ENCODE data around the gene CMSS1.

The CMSS1 gene

GRCh38 chr3:99842826-99843589 is 25.3 kb downstream of the CMSS1 start:
- H3K4me3 ChIP-seq (ENCODE audit: low read length) = no peak overlapping the region
- TF ChIP-seq, protein P1, sequence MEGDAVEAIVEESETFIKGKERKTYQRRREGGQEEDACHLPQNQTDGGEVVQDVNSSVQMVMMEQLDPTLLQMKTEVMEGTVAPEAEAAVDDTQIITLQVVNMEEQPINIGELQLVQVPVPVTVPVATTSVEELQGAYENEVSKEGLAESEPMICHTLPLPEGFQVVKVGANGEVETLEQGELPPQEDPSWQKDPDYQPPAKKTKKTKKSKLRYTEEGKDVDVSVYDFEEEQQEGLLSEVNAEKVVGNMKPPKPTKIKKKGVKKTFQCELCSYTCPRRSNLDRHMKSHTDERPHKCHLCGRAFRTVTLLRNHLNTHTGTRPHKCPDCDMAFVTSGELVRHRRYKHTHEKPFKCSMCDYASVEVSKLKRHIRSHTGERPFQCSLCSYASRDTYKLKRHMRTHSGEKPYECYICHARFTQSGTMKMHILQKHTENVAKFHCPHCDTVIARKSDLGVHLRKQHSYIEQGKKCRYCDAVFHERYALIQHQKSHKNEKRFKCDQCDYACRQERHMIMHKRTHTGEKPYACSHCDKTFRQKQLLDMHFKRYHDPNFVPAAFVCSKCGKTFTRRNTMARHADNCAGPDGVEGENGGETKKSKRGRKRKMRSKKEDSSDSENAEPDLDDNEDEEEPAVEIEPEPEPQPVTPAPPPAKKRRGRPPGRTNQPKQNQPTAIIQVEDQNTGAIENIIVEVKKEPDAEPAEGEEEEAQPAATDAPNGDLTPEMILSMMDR (conservative IDR thresholded peaks at IDR 0.05; ENCODE audit: low read depth, low read length) = peak; percentile 71
- no peak for DNase-seq (ENCODE audit: low read depth)

DNA sequence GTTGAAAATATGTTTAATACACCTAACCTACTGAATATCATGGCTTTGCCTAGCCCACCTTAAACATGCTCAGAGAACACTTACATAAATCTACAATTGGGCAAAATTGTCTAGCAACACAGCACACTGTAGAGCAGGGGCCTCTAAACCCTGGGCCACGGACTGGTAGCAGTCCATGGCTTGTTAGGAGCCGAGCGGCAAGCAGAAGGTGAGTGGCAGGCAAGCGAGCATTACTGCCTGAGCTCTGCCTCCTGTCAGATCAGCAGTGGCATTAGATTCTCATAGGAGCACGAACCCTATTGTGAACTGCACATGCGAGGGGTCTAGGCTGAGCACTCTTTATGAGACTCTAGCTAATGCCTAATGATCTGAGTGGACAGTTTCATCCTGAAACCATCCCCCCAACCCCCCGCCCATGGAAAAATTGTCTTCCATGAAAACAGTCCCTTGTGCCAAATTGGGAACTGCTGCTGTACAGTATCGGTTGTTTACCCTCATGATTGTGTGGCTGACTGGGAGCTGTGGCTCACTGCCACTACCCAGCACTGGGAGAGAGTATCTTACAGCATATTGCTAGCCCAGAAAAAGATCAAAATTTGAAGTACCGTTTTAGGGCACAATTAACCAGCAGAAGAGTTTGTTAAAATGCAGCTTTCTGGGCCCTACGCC is 26.1 kb downstream of the CMSS1 start:
- TF ChIP-seq, protein P1 (conservative IDR thresholded peaks at IDR 0.05; ENCODE audit: low read depth, low read length) = no peak
- H3K4me3 ChIP-seq (ENCODE audit: low read length) = no peak overlapping the region
- no peak for DNase-seq (ENCODE audit: low read depth)

- TF ChIP-seq, protein P1 (conservative IDR thresholded peaks at IDR 0.05; ENCODE audit: low read depth, low read length) = no peak
- no peak for DNase-seq (ENCODE audit: low read depth)
- no peak overlapping the region for H3K4me3 ChIP-seq (ENCODE audit: low read length)
Observed at GRCh38 chr3:99845331-99845730, 27.7 kb downstream of the CMSS1 start.

- no peak for DNase-seq (ENCODE audit: low read depth)
Observed at GRCh38 chr3:99845999-99846398, 28.3 kb downstream of the CMSS1 start.

DNA sequence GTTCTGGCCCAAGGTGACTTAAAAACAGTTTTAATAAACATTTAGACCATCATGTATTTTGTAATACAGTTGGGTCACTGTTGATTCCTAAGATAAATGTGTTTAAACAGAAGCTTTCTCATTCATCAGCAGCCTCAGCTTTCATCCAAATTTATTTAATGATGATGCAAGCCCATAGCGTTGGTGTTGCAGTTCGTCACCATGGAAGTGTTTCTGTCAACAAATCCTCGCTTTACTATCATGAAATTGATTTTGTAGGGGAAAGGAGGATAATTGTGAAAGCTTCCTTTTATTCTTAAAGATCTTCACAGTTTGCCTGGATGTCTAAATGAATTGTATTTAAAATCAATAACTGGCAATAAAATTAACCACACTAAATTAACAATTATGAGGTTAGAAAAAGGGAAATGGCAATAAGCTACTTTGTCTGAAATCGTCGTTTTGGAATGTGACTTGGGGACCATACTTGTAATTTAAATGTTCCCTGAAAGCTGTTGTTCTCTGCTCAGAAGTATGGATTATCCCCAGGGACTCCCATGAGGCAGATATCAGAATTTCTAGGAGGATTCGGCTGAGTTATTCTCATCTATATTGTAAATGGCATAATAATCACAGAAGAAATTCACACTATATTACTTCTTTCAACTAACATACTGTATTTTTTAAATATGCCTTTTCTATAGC is 29.0 kb downstream of the CMSS1 start:
- DNase-seq (ENCODE audit: low read depth) = no peak
- no peak overlapping the region for H3K4me3 ChIP-seq (ENCODE audit: low read length)
- TF ChIP-seq, protein P1 (conservative IDR thresholded peaks at IDR 0.05; ENCODE audit: low read depth, low read length) = no peak

More at GRCh38 chr3:99845999-99846398, 28.3 kb downstream of the CMSS1 start:
- no peak overlapping the region for H3K4me3 ChIP-seq (ENCODE audit: low read length)
- TF ChIP-seq, protein P1 (conservative IDR thresholded peaks at IDR 0.05; ENCODE audit: low read depth, low read length) = no peak

- TF ChIP-seq, protein P1 (conservative IDR thresholded peaks at IDR 0.05; ENCODE audit: low read depth, low read length) = no peak
- no peak overlapping the region for H3K4me3 ChIP-seq (ENCODE audit: low read length)
- no peak for DNase-seq (ENCODE audit: low read depth)
Observed at GRCh38 chr3:99848433-99848832, 30.8 kb downstream of the CMSS1 start.
